Measurements from ENCODE around the gene FMNL1. TPM values are rescaled to one million over a fixed set of nuclear protein-coding genes. Genes with fewer than 3 reads are reported as not detected.

The FMNL1 gene
- total RNA-seq, 2 donors from 2014 or later: 3.5 to 4.5 TPM

DNA sequence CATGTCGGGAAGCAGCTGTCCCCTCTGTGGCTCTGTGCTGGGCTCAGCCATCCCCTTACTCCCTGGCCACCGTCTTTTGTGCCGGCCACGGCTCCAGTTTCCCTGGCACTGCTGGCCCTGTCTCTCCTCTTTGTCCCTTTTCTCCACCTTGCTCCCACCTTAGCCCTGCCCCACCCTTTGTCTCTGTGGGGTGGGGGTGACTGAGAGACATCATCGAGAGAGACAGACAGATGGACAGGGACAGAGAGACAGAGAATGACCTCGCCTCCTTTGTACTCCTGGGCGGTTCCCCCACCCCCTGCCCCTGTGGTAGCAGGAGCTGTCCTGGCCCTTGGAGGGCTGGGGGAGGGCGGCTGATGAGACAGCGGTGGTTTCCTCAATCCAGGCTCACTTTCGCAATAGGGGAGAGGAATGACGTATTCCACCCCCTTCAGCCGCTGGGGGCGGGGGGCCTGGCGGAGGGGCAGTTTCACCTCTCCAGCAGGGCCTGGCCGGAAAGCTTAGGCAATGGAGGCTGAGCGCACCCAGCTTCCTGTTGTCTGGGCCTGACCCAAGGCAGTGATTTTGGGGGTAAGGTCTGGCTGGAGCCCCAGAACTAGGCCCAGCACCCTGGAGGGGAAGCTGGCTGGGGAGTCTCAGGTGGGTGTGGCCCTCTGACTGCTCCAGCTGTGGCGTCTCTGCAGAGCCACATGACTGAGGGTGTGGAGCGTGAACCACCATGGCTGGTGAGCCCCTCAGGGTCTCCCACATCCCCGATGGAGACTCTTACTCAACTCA is 7.3 kb downstream of the FMNL1 start:
- no peak overlapping the region for H3K27ac Mint-ChIP-seq
- 67 to 94% methylated on average over 5 to 19 of the region's 19 CpGs for whole genome bisulfite sequencing, 2 experiments (ENCODE audit: insufficient coverage in 1 of 2, insufficient read length in 1 of 2)
- H3K27me3 Mint-ChIP-seq (ENCODE audit: insufficient read depth): peaks cover 55% of the 10 kb centered on the region
- H3K4me3 Mint-ChIP-seq: no peak overlapping the region
- H3K4me1 Mint-ChIP-seq: peaks cover 3% of the 10 kb centered on the region
- no peaks in the 10 kb centered on the region for H3K36me3 Mint-ChIP-seq (ENCODE audit: low read depth)
- peak; percentile 83 for DNase-seq
- no peak overlapping the region for H3K9ac ChIP-seq (ENCODE audit: extremely low read depth, low read length, poor library complexity, severe bottlenecking)
- no peaks in the 10 kb centered on the region for H3K9me3 Mint-ChIP-seq
- no peaks in the 10 kb centered on the region for H3K36me3 ChIP-seq (ENCODE audit: control insufficient read depth, insufficient read depth, low read length)
- no peaks in the 10 kb centered on the region for H3K4me1 ChIP-seq (ENCODE audit: control insufficient read depth, insufficient read depth, low read length)
- H3K27me3 ChIP-seq (ENCODE audit: control insufficient read depth, insufficient read depth, low read length, poor library complexity, severe bottlenecking): peaks cover 9% of the 10 kb centered on the region
- H3K9me3 ChIP-seq (ENCODE audit: control insufficient read depth, low read length): no peaks in the 10 kb centered on the region
- TF ChIP-seq, protein P1, sequence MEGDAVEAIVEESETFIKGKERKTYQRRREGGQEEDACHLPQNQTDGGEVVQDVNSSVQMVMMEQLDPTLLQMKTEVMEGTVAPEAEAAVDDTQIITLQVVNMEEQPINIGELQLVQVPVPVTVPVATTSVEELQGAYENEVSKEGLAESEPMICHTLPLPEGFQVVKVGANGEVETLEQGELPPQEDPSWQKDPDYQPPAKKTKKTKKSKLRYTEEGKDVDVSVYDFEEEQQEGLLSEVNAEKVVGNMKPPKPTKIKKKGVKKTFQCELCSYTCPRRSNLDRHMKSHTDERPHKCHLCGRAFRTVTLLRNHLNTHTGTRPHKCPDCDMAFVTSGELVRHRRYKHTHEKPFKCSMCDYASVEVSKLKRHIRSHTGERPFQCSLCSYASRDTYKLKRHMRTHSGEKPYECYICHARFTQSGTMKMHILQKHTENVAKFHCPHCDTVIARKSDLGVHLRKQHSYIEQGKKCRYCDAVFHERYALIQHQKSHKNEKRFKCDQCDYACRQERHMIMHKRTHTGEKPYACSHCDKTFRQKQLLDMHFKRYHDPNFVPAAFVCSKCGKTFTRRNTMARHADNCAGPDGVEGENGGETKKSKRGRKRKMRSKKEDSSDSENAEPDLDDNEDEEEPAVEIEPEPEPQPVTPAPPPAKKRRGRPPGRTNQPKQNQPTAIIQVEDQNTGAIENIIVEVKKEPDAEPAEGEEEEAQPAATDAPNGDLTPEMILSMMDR (conservative IDR thresholded peaks at IDR 0.05): no peak
- H3K4me3 ChIP-seq (ENCODE audit: low read length): no peak overlapping the region
- H3K27ac ChIP-seq (ENCODE audit: low read depth, low read length): no peak overlapping the region

DNA sequence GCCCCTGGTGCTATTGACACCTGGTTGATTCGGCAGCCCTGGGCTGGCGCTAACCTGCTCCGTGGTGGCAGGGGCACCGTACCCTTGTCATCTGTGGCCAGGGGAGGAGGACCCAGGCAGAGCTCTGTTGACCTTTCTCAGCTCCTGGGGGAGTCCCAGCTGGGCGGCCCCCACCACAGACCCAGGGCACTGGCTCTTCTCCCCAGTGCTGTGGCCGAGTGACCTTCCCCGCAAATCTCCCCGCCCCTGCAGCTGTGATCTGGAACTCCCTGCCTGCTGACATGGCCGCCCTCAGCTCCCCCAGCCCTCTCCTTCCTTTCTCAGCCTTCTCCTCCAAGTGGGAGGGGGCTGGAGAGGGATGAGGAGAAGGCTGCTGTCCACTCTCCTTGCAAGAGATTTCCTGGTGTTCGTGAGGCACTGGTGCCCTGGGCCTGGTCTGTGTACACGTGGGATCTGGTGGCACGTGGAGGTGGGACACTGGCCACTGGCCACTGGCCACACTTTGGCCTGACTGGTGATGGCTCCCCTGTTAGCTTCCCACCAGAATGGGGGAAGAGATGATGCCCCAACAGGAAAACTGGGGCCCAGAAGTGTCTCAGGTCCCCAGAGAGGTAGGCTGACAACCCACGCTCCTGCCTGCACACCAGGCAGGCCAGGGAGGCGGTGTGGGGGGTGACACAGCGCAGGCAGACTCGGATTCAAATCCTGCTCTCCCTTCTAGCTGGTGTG is 8.2 kb downstream of the FMNL1 start:
- TF ChIP-seq, protein P1 (conservative IDR thresholded peaks at IDR 0.05): no peak
- Histone ChIP-seq H3K27me3 (ENCODE audit: control insufficient read depth, insufficient read depth, low read length, poor library complexity, severe bottlenecking) (peaks cover under 1% of the 10 kb centered on the region), H3K4me3 (ENCODE audit: low read length) (no peak overlapping the region), H3K9ac (ENCODE audit: extremely low read depth, low read length, poor library complexity, severe bottlenecking) (no peak overlapping the region), H3K9me3 (ENCODE audit: control insufficient read depth, low read length) (no peaks in the 10 kb centered on the region), H3K4me1 (ENCODE audit: control insufficient read depth, insufficient read depth, low read length) (no peaks in the 10 kb centered on the region), H3K36me3 (ENCODE audit: control insufficient read depth, insufficient read depth, low read length) (no peaks in the 10 kb centered on the region), H3K27ac (ENCODE audit: low read depth, low read length) (no peak overlapping the region)
- peaks cover 3% of the 10 kb centered on the region for H3K4me1 Mint-ChIP-seq
- no peaks in the 10 kb centered on the region for H3K36me3 Mint-ChIP-seq (ENCODE audit: low read depth)
- 88 to 96% methylated on average over 9 to 15 of the region's 16 CpGs for WGBS, 2 experiments (ENCODE audit: insufficient coverage in 1 of 2, insufficient read length in 1 of 2)
- no peak overlapping the region for H3K27ac Mint-ChIP-seq
- DNase-seq: peak; percentile 60
- H3K9me3 Mint-ChIP-seq: no peaks in the 10 kb centered on the region
- no peak overlapping the region for H3K4me3 Mint-ChIP-seq
- H3K27me3 Mint-ChIP-seq (ENCODE audit: insufficient read depth): peaks cover 51% of the 10 kb centered on the region

DNA sequence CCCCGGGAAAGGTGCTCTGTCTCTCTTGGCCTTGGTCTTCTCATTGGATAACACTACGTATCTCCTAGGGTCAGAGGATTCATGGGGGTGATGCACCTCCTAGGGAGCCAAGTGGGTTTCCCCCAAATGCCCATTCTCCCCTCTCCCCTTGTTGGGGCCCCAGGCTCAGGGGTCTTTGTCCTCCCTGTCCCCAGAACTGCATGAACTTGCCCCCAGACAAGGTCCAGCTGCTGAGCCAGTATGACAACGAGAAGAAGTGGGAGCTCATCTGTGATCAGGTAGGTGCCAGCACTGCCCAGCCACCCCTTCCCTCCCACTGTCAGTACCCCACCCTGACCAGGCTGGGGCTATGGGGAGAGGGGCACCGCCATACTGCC is 8.7 kb downstream of the FMNL1 start:
- no peaks in the 10 kb centered on the region for H3K9me3 ChIP-seq (ENCODE audit: control insufficient read depth, low read length)
- DNase-seq: no peak
- H3K4me1 Mint-ChIP-seq: peaks cover 3% of the 10 kb centered on the region
- H3K9me3 Mint-ChIP-seq: no peaks in the 10 kb centered on the region
- no peak overlapping the region for H3K4me3 ChIP-seq (ENCODE audit: low read length)
- TF ChIP-seq, protein P1 (conservative IDR thresholded peaks at IDR 0.05): no peak
- peaks cover 48% of the 10 kb centered on the region for H3K27me3 Mint-ChIP-seq (ENCODE audit: insufficient read depth)
- 84 to 92% methylated on average over 2 to 4 of the region's 4 CpGs for WGBS, 2 experiments (ENCODE audit: insufficient coverage in 1 of 2, insufficient read length in 1 of 2)
- H3K27ac ChIP-seq (ENCODE audit: low read depth, low read length): no peak overlapping the region
- no peaks in the 10 kb centered on the region for H3K36me3 Mint-ChIP-seq (ENCODE audit: low read depth)
- no peaks in the 10 kb centered on the region for H3K4me1 ChIP-seq (ENCODE audit: control insufficient read depth, insufficient read depth, low read length)
- no peak overlapping the region for H3K9ac ChIP-seq (ENCODE audit: extremely low read depth, low read length, poor library complexity, severe bottlenecking)
- H3K4me3 Mint-ChIP-seq: no peak overlapping the region
- peaks cover 6% of the 10 kb centered on the region for H3K27me3 ChIP-seq (ENCODE audit: control insufficient read depth, insufficient read depth, low read length, poor library complexity, severe bottlenecking)
- no peak overlapping the region for H3K27ac Mint-ChIP-seq
- H3K36me3 ChIP-seq (ENCODE audit: control insufficient read depth, insufficient read depth, low read length): no peaks in the 10 kb centered on the region

All from endodermal cell (in vitro differentiated cells).